ENCODE data around the gene APLP2. TPM values are rescaled to one million over a fixed set of nuclear protein-coding genes. Genes with fewer than 3 reads are reported as not detected.

The APLP2 gene
- total RNA-seq, 1 experiment from 2014 or later, result 447 TPM

DNA sequence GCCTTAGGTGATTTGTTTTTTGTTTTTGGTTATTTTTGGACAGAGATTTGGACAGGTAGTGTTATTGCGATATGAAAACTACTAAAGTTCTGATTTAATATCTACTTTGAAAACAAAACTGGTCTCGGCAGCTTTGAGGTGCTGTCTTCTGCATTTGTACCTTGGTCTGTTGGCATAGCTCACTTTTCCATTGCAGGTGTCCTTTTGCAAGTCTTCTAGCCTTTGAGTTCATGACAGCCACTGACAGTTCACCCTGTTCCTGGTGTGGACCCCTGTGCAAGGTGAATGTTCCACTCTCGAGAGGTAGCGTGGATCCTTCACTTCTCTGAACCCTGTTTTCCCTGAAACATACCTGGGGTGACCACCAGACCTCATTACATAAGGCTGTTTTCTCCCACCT is 45.0 kb downstream of the APLP2 start:
- H3K9me3 Mint-ChIP-seq (ENCODE audit: low read depth, unreplicated experiment), result no peaks in the 10 kb centered on the region
- H3K36me3 Mint-ChIP-seq (ENCODE audit: insufficient read depth, unreplicated experiment), result peaks cover 4% of the 10 kb centered on the region
- H3K4me1 Mint-ChIP-seq (ENCODE audit: low read depth, unreplicated experiment), result peaks cover 10% of the 10 kb centered on the region
- intact Hi-C loops (cut with micrococcal nuclease; ENCODE audit: unreplicated experiment), result no loop called here
- no TSS peak for BruUV-seq (replicated peaks)
- CTCF ChIA-PET, result interaction anchor here (1.0 kb wide), 1 partner anchor 43 kb away, joined by 5 read pairs; no protein-coding TSS in a partner anchor
- no peaks in the 10 kb centered on the region for H3K27me3 Mint-ChIP-seq (ENCODE audit: unreplicated experiment)
- TF ChIP-seq, protein P1, sequence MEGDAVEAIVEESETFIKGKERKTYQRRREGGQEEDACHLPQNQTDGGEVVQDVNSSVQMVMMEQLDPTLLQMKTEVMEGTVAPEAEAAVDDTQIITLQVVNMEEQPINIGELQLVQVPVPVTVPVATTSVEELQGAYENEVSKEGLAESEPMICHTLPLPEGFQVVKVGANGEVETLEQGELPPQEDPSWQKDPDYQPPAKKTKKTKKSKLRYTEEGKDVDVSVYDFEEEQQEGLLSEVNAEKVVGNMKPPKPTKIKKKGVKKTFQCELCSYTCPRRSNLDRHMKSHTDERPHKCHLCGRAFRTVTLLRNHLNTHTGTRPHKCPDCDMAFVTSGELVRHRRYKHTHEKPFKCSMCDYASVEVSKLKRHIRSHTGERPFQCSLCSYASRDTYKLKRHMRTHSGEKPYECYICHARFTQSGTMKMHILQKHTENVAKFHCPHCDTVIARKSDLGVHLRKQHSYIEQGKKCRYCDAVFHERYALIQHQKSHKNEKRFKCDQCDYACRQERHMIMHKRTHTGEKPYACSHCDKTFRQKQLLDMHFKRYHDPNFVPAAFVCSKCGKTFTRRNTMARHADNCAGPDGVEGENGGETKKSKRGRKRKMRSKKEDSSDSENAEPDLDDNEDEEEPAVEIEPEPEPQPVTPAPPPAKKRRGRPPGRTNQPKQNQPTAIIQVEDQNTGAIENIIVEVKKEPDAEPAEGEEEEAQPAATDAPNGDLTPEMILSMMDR (IDR thresholded peaks at IDR 0.05; ENCODE audit: unreplicated experiment), result no peak
- DNase-seq, result no peak
- H3K4me3 Mint-ChIP-seq (ENCODE audit: low read depth, unreplicated experiment), result no peak overlapping the region
- H3K27ac Mint-ChIP-seq (ENCODE audit: unreplicated experiment), result no peak overlapping the region

DNA sequence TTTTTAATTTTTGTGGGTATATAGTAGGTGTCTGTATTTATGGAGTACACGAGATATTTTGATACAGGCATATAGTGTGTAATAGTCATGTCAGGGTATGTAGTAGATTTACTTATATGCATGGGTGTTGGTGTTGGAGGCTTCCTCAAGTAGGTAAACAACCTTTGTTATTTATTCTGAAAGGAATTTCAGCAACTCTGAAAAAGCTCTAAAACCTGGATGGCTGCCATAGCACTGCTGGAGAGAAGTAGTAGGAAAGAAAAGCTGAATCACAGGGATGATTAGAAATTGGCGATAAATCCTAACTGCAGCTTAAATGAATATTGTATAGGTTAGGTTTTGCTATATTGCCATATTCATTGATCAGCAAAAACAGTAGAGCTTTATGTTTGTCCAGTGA is 45.5 kb downstream of the APLP2 start:
- H3K36me3 Mint-ChIP-seq (ENCODE audit: insufficient read depth, unreplicated experiment), result peaks cover 8% of the 10 kb centered on the region
- TF ChIP-seq, protein P1 (IDR thresholded peaks at IDR 0.05; ENCODE audit: unreplicated experiment), result no peak
- intact Hi-C loops (cut with micrococcal nuclease; ENCODE audit: unreplicated experiment), result no loop called here
- no peak for DNase-seq
- H3K27me3 Mint-ChIP-seq (ENCODE audit: unreplicated experiment), result no peaks in the 10 kb centered on the region
- H3K4me1 Mint-ChIP-seq (ENCODE audit: low read depth, unreplicated experiment), result peaks cover 15% of the 10 kb centered on the region
- no peak overlapping the region for H3K27ac Mint-ChIP-seq (ENCODE audit: unreplicated experiment)
- no peaks in the 10 kb centered on the region for H3K9me3 Mint-ChIP-seq (ENCODE audit: low read depth, unreplicated experiment)
- BruUV-seq (replicated peaks), result no TSS peak
- H3K4me3 Mint-ChIP-seq (ENCODE audit: low read depth, unreplicated experiment), result no peak overlapping the region
- CTCF ChIA-PET, result interaction anchor here (1.0 to 1.3 kb wide), 2 partner anchors 9 to 44 kb away, joined by 4 to 5 read pairs; no protein-coding TSS in a partner anchor

DNA sequence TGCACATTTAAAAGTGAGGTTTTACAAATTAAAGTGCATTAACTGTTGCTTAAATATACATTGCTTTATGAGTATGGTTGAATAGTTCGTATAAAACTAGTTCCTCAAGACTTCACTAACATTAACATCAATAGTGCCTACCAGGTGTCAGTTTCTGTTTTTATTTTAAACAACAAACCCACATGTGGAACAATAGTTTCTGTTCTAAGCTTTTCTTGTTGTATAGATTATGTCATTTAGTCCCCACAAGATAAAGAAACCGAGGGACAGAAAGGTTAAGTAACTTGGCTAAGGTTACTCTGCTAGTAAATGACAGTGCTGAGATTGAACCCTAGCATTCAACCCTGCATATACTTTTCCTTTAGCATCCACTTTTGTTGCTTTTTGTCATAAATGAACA is 48.5 kb downstream of the APLP2 start:
- Mint-ChIP-seq H3K36me3 (ENCODE audit: insufficient read depth, unreplicated experiment) (peaks cover 29% of the 10 kb centered on the region), H3K27me3 (ENCODE audit: unreplicated experiment) (no peaks in the 10 kb centered on the region), H3K9me3 (ENCODE audit: low read depth, unreplicated experiment) (no peaks in the 10 kb centered on the region), H3K27ac (ENCODE audit: unreplicated experiment) (no peak overlapping the region), H3K4me1 (ENCODE audit: low read depth, unreplicated experiment) (peaks cover 36% of the 10 kb centered on the region), H3K4me3 (ENCODE audit: low read depth, unreplicated experiment) (no peak overlapping the region)
- CTCF ChIA-PET, result no interaction called here
- intact Hi-C loops (cut with micrococcal nuclease; ENCODE audit: unreplicated experiment), result no loop called here
- BruUV-seq (replicated peaks), result no TSS peak
- DNase-seq, result no peak
- TF ChIP-seq, protein P1 (IDR thresholded peaks at IDR 0.05; ENCODE audit: unreplicated experiment), result no peak

DNA sequence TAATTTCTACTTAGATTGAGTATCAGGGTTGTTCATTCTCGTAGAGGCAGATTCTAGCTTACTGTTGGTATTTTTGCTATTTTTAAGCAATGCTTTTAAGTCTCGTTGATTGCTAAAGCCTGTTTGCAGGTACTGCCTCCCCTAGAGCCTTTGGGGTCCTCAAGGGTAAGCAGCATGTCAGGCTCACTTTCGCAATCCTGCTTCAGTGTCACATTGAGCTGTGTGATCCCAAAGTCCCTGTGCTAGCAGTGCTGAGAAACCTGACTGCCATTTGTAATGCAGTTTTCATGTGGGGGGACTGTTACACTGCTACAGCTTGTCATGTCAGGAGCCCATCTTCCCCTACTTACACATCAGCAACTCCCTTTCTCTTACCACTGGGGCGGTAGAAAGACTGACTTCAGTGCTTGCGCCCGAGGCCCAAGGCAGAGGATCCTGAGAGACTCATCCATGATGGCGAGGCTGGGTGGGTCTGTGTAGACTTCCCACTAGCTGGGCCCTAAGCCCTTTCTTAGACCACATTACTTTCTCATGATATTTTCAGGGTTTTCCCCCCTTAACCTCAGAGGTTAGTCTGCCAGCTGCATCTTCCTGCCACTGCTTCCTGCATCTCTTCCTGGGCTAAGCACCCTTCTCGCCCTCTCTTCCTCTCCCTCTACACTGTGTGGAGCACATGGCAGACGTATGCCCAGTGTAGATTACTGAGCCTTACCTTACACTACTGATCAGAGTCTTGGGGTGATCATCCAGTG is 49.1 kb downstream of the APLP2 start:
- no TSS peak for BruUV-seq (replicated peaks)
- Mint-ChIP-seq H3K27ac (ENCODE audit: unreplicated experiment) (no peak overlapping the region), H3K9me3 (ENCODE audit: low read depth, unreplicated experiment) (no peaks in the 10 kb centered on the region), H3K36me3 (ENCODE audit: insufficient read depth, unreplicated experiment) (peaks cover 30% of the 10 kb centered on the region), H3K27me3 (ENCODE audit: unreplicated experiment) (no peaks in the 10 kb centered on the region), H3K4me1 (ENCODE audit: low read depth, unreplicated experiment) (peaks cover 42% of the 10 kb centered on the region), H3K4me3 (ENCODE audit: low read depth, unreplicated experiment) (no peak overlapping the region)
- no peak for DNase-seq
- TF ChIP-seq, protein P1 (IDR thresholded peaks at IDR 0.05; ENCODE audit: unreplicated experiment), result no peak
- intact Hi-C loops (cut with micrococcal nuclease; ENCODE audit: unreplicated experiment), result no loop called here
- CTCF ChIA-PET, result no interaction called here

Measured in Calu3 (cell line).